NCI-H187 (cell line): ENCODE data around the gene ZDHHC19.
"Not testable (repeated sequence)": the region's sequence is repeated elsewhere in the genome, so short reads cannot be mapped to it uniquely, and the experiment has no call there.

Source experiments
- DNase-seq, 2 experiments: peaks; one replicate each; lab custom pipeline; 2025; lab: John Stamatoyannopoulos, UW

The ZDHHC19 gene

GRCh38 chr3:196177967-196178366 lies 33.2 kb downstream of the ZDHHC19 start:
- DNase-seq = no peak

DNA sequence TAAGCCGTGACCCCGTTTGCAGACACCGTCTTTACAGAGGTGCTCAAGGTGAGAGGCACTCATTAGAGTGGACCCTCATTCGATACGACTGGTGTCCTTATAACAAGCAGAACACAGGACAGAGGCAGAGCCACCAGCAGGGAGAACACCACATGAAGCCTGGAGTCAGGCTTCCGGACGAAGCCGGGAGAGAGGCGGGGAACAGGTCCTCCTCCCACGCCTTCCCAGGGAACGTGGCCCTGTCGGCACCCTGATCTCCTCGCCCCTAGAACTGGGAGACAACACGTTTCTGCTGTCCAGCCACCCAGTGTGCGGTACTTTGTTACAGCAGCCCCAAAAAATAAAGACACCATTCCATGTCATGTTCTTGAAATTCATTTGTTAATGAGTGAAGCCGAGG lies 33.6 kb downstream of the ZDHHC19 start:
- no peak for DNase-seq

DNA sequence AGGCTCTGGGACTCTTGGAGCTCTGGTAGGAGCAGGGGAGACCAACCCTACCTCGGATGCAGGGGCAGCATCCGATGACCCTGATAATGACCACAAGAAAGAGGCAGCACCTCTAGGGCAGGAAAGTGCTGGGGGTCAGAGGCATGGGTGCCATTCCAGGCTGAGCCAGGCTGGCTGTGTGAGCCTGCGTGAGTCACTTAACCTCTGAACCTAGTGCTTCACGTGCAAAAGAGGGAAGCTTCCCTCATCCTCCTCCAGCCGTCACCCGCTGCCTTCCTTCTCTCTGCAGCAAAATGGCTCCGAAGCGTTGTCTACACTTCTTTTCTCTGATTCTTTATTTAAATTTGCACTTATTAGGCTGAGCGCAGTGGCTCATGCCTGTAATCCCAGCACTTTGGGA lies 35.5 kb downstream of the ZDHHC19 start:
- DNase-seq = no peak

- DNase-seq = no peak
Observed at GRCh38 chr3:196175116-196175625, 36.0 kb downstream of the ZDHHC19 start.

GRCh38 chr3:196174652-196175051 lies 36.5 kb downstream of the ZDHHC19 start:
- DNase-seq = no peak

GRCh38 chr3:196170296-196170695 lies 40.9 kb downstream of the ZDHHC19 start:
- not testable (repeated sequence) for DNase-seq

DNA sequence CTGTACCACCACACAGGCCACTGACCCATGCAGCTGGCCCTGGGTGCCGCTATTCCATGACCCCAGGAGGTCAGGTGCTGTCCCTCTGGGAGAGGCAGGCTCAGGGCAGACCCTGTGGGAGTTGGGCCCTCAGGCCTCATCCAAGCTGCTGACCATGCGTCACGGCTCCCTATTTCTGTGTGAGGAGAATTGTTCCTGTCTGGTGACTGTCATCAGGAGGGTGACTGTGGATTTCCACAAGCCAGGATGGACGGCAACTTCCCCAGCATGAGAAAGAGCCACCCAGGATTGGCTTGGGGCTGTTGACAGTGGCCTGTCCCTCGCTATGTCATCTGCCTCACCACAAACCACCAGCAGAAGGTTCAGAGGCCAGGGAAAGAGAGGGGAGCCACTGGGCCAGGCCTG lies 41.4 kb downstream of the ZDHHC19 start:
- DNase-seq = no peak

DNA sequence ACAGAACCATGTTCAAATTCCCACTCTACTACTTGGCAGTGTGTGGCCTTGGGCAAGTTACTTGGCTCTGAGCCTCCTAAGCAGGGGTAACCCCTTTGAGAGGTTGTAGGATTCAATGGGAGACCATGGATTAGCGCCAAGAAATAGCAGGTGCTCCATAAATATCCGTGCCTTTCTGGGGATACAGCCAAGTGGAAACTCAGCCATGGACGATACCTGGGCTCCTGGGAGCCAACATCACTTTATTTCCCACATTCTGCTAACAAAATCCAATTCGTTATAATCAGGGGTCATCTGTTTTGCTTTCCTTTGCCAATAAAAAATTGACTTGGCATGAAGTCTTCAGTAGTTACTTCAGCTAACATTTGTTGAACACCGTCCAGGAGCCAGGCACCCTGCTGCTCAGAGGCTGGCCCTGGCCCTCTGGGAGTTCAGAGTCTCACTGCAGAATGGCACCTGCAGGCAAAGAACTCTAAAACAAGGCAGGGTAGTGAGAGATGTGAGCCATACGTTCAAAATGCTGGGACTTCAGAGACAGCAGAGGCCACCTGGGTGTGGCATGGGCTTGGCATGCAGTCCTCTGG lies 42.3 kb downstream of the ZDHHC19 start:
- no peak for DNase-seq

DNA sequence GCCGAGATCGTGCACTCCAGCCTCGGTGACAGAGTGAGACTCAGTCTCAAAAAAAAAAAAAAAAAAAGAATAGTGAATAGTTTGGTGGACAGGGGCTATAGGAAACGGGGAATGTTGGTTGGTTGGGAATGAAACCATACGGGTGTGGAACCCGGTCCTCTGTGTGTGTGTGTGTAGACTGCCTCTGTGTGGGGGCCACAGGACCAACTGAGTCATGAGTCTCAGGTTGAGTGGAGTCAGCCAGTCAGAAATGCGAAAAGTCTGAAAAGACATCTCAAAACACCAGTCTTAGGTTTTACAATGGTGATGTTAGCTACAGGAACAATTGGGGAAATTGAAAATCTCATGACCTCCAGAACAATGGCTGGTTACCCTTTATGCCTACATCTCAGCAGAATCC lies 44.5 kb downstream of the ZDHHC19 start:
- DNase-seq = no peak

- DNase-seq = no peak
Observed at GRCh38 chr3:196165850-196166249, 45.4 kb downstream of the ZDHHC19 start.

- not testable (repeated sequence) for DNase-seq
Observed at GRCh38 chr3:196165006-196165575, 46.1 kb downstream of the ZDHHC19 start.

DNA sequence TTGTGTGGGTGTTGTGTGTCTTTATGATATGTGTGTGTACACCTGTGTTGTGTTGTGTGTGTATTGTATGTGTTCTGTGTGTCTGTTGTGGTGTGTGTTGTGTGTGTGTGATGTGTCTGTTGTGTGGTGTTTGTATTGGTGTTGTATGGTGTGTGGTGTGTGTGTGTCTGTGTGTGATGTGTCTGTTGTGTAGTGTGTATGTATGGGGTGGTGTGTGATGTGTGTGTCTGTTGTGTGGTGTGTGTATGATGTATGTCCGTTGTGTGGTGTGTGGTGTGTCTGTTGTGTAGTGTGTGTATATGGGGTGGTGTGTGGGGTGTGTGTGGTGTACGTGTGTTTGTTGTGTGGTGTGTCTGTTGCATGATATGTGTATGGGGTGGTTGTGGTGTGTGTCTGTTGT lies 46.6 kb downstream of the ZDHHC19 start:
- no peak for DNase-seq

GRCh38 chr3:196163666-196164493 lies 47.3 kb downstream of the ZDHHC19 start:
- DNase-seq = no peak

DNA sequence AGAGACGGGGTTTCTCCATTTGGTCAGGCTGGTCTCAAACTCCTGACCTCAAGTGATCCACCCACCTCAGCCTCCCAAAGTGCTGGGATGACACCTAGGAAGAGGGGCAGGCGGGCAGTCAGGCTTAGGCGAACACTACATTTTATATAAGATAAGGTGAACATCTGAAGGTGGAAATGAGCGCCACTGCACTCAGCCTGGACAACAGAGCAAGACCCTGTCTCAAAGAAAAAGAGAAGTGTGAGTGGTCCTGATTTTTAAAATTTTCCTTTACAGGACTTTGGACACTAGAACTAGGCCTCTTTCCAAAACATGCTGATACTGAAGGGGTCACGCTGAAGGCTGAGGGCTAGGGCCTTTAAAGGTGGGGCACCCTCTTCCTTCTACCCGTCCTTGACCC lies 48.0 kb downstream of the ZDHHC19 start:
- DNase-seq = no peak

DNA sequence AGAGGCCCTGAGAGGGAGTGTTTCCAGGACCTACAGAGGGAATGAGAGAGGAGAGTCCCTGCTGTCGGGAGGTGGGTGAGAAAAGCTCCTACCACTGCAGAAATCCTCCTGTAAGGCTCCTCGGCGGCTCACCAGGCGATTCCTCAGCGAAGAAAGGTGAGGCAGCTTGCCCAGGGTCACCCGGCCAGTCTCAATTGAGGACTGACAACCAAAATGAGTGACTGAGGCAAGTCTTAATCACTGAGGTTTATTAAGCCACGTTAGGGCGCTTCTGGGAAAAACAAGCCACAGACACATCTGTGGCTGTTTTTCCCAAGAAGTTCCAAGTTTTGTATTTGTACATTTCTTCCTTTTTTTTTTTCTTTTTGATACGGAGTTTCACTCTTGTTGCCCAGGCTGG lies 48.5 kb downstream of the ZDHHC19 start:
- DNase-seq = no peak

GRCh38 chr3:196159952-196160804 lies 51.0 kb downstream of the ZDHHC19 start:
- peak in 1 of 2 experiments; percentile 11 for DNase-seq

GRCh38 chr3:196159526-196159925 lies 51.7 kb downstream of the ZDHHC19 start:
- no peak for DNase-seq

DNA sequence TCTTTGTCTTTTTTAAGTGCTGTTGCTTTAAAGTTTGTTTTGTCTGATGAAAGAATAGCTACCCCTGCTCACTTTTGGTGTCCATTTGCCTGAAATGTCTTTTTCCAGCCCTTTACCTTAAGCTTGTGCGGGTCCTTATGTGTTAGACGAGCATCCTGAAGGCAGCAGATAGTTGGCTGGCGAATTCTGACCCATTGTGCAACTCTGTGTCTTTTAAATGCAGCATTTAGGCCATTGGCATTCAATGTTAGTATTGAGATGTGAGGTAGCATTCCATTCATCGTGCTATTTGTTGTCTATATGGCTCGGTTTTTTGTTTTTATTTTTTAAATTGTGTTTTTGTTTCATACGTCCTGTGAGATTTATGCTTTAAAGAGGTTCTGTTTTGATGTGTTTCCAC lies 55.0 kb downstream of the ZDHHC19 start:
- DNase-seq = no peak

DNA sequence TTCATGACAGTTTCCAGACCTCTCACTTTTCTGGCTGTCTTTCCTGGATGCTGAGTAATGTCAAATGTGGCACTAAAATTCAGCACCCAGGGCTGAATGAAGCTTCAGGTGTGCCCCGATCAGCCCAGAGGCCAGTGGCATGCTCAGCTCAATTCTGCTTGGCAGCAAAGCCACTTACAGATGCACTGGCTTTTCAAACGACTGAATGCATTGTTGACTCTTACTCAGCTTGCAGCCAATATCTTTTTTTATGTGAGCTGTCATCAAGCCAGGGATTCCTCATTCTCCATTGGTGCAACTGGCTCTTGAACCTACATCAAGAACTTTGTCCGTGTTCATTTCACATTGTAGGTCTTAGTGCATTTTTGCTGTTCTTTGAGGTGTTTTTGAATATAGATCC lies 60.7 kb downstream of the ZDHHC19 start:
- no peak for DNase-seq

- no peak for DNase-seq
Observed at GRCh38 chr3:196149831-196150301, 61.3 kb downstream of the ZDHHC19 start.

- DNase-seq = no peak
Observed at GRCh38 chr3:196149375-196149774, 61.8 kb downstream of the ZDHHC19 start.
